ENCODE data around the gene SMPDL3B.

- no peak for TF ChIP-seq ZNF274 (IDR thresholded peaks at IDR 0.05; ENCODE audit: low read depth, low read length)
- no peak for TF ChIP-seq YY1 (IDR thresholded peaks at IDR 0.05; ENCODE audit: insufficient read depth, insufficient read length)
- TF ChIP-seq SUZ12 (IDR thresholded peaks at IDR 0.05; ENCODE audit: extremely low read depth, insufficient read depth, insufficient read length), result no peak
Observed at GRCh38 chr1:27931184-27931583, 3.6 kb upstream of the SMPDL3B start.

Measured in NT2/D1 (cell line).